VCaP (cell line): ENCODE results near the gene BTRC.

Source experiments
- H3K27ac ChIP-seq: fragments of 450-650 bp; 2 replicates; pipeline ENCODE4 v1.5.1; 2017
- TF ChIP-seq, protein P1 (sequence below): fragments of 450-650 bp; conservative IDR thresholded peaks from 2 replicates; pipeline ENCODE4 v1.5.1; 2017; ENCODE audit warnings: mild to moderate bottlenecking, moderate library complexity

BTRC gene

DNA sequence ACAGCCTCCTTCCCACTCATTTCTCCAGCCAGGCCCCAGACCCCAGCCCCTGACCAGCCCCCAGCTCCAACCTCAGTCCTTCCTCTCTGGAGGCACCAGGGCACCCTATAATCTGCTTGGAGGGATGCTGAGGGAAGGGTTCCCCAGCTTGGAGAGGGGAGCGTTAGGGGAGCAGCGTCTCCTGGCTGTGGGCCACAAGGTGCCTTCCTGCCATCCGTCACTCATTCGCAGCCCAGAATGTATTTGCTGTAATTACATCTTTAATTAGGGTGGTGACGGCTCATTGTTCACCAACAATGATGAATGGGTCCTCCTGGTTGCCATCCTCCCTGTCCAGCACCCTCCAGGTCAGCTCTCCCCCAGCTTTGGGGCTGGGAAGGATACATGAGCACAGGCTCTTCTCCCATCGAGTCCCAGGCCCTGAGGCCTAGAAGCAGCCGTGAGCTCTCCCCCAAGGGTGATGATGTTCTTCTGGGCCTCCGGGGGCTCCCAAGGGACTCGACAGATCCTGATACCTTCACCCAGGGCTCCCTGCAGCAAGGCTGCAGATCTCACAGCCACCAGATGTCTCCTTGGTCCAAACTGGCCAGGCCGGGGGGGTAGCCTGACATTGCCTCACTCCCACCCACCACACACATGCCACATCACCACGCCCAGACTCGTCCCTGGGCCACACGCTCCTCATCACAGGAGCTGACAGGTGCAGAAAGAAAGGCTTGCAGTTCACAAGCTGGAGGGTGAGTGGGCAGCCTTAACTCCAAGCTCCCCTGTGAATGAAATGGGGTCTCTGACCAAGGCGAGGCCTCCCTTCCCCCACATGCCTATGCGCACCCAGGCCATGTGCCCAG lies 207.3 kb downstream of the BTRC start:
- no peak overlapping the region for H3K27ac ChIP-seq
- TF ChIP-seq, protein P1, sequence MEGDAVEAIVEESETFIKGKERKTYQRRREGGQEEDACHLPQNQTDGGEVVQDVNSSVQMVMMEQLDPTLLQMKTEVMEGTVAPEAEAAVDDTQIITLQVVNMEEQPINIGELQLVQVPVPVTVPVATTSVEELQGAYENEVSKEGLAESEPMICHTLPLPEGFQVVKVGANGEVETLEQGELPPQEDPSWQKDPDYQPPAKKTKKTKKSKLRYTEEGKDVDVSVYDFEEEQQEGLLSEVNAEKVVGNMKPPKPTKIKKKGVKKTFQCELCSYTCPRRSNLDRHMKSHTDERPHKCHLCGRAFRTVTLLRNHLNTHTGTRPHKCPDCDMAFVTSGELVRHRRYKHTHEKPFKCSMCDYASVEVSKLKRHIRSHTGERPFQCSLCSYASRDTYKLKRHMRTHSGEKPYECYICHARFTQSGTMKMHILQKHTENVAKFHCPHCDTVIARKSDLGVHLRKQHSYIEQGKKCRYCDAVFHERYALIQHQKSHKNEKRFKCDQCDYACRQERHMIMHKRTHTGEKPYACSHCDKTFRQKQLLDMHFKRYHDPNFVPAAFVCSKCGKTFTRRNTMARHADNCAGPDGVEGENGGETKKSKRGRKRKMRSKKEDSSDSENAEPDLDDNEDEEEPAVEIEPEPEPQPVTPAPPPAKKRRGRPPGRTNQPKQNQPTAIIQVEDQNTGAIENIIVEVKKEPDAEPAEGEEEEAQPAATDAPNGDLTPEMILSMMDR = no peak

DNA sequence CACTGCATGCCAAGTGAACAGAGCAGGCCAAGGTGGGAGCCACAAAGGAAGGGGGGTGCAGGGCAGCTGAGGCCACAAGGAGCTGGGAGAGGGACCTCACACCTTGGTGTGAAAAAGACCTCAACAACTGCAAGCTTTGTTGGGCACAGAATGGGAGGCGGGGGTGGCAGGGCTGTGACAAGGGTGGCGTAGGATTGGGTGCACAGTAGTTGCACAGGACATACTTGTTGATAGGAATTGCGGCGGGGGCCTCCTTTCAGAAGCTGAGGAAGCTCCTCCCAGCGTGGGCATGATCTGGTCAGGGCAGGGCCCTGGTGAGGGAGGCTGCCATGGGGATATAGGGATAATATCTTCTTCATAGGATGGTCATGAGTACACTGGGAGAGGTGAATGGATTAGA lies 208.3 kb downstream of the BTRC start:
- no peak overlapping the region for H3K27ac ChIP-seq
- TF ChIP-seq, protein P1 = no peak

DNA sequence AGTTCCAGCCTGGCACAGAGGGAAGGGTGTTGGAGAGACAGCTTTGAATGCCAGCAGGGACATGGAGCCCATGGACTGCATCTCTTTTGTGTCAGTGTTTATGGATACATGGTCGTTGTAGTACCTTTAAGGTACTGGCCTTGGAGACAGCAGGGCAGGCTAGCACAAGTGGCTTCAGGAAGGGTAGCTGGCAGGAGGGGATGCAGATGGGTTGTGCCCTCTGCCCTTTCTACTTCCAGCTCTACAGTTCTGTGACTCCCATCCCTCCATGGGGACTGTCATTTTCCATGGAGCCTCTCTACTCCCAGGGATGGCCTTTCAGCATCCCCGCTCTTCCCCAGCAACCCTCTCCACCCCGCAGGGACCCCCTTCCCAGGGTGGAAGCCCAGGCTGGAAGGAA lies 209.0 kb downstream of the BTRC start:
- TF ChIP-seq, protein P1 = no peak
- H3K27ac ChIP-seq = no peak overlapping the region

DNA sequence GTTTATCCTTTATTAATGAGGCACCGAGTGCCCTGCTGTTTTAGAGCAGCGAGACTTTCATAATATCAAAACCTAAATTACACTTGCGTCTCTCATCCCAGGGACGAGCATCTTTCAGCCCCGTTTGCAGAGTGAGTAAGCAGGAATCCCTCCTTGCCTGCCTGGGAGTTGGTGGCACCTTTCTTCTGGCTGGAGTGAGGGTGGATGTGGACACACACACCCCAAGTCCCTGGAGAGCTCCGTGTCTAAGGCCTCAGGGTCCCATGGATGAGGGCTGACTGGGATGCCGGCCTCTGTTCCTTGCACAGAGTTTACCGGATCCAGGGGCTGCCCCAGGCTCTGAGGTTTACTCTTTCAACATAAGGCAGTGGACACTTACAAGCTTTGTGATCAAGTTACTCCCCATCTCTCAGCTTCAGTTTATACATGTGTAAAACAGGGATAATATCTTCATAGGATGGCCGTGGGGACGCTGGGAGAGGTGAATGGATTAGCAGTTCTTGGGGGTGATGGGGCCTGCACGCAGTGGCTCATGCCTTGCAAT lies 209.6 kb downstream of the BTRC start:
- H3K27ac ChIP-seq = no peak overlapping the region
- TF ChIP-seq, protein P1 = no peak

DNA sequence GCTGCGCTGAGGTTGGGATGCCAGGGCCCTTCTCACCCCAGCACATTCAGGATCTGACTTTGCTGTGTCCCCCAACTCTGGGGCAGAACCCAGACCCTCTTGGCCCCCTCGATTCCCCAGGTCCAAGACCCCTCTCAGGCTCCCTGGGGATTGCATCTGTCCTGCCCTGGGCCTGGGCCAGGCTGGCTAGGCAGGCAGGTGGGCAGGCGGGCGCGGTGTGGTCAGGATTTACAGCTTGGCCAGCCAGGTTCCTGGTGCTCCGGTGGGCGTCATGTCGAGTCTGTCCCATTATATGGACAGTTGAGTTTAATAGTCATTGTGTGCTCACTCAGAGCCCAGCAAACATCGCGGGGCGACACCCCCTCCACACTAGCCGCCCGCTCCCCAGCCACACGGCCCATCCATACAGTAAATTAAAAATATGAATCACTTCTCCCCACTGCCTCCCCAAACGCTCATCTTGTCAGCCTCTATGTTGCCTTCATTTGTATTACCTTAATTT lies 210.6 kb downstream of the BTRC start:
- no peak overlapping the region for H3K27ac ChIP-seq
- TF ChIP-seq, protein P1 = no peak

DNA sequence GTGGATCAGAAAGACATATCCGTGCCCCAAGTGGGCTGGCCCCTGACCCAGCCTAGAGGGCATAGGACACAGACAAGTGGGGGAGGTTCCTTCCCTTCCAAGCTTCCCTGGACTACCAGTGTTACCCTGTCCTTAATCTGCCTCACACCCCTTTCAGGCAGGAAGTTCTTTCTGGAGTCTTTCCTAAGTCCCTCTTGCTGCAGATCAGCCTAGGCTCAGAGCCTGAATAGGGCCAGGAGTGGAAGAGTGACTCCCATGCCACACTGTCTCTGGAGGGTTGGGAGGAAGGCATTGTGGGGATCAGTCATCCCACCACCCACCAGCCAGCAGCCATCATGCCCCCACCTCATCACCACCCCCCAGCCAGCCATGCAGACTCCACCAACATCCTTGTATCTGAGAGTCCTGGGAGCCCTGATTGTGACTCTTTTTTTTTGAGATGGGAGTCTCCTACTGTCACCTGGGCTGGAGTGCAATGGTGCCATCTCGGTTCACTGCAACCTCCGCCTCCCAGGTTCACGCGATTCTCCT lies 211.5 kb downstream of the BTRC start:
- TF ChIP-seq, protein P1 = no peak
- H3K27ac ChIP-seq = no peak overlapping the region

DNA sequence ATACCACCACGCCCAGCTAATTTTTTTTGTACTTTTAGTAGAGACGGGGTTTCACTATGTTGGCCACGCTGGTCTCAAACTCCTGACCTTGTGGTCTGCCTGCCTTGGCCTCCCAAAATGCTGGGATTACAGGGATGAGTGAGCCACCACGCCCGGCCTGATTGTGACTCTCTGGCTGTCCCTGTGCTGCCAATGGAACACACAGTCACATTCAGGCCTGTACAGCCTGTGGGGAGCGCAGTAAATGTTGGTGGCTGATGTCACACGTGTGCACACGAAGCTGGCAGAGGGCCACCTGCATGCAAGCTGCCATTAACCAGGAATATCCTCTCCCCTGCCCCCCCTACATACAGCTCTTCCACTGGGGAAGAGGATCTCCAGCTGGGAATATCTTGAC lies 212.0 kb downstream of the BTRC start:
- H3K27ac ChIP-seq = no peak overlapping the region
- TF ChIP-seq, protein P1 = no peak
